Smooth muscle cell (in vitro differentiated cells): ENCODE measurements around the gene GID4. TPM values are rescaled to one million over a fixed set of nuclear protein-coding genes. Genes with fewer than 3 reads are reported as not detected.
A peak's percentile ranks its signal among the peaks of the same experiment; 100 is the strongest.

ENCODE experiments used
- DNase-seq: peaks from one replicate; lab custom pipeline; 2025; ENCODE audit not compliant: unreplicated experiment; lab: John Stamatoyannopoulos, UW
- H2AFZ ChIP-seq: fragments of 200-600 bp; sonication (generic); 2 replicates; pipeline ENCODE4 v1.6.0; 2016; ENCODE audit warnings: antibody characterized with exemption, low read depth, mild to moderate bottlenecking
- H3F3A ChIP-seq: fragments of 200-600 bp; sonication (generic); 2 replicates; pipeline ENCODE4 v1.6.0; 2017; ENCODE audit warnings: antibody characterized with exemption, low read depth
- H3K27ac ChIP-seq: fragments of 200-600 bp; sonication (generic); 2 replicates; pipeline ENCODE4 v1.5.1; 2016; ENCODE audit warnings: low read depth, mild to moderate bottlenecking
- H3K27me3 ChIP-seq: fragments of 200-600 bp; sonication (generic); 2 replicates; pipeline ENCODE4 v1.6.1; 2016; ENCODE audit warnings: low read depth, mild to moderate bottlenecking
- H3K36me3 ChIP-seq: fragments of 200-600 bp; sonication (generic); 2 replicates; pipeline ENCODE4 v1.5.1; 2016; ENCODE audit warnings: low read depth
- H3K4me1 ChIP-seq: fragments of 200-600 bp; sonication (generic); 2 replicates; pipeline ENCODE4 v1.5.1; 2016; ENCODE audit warnings: low read depth
- H3K4me2 ChIP-seq: fragments of 200-600 bp; sonication (generic); 2 replicates; pipeline ENCODE4 v1.6.0; 2016; ENCODE audit warnings: mild to moderate bottlenecking
- H3K4me3 ChIP-seq: fragments of 200-600 bp; sonication (generic); 2 replicates; pipeline ENCODE4 v1.5.1; 2016; ENCODE audit warnings: mild to moderate bottlenecking
- H3K79me2 ChIP-seq: fragments of 200-600 bp; sonication (generic); 2 replicates; pipeline ENCODE4 v1.6.0; 2016; ENCODE audit warnings: low read depth, mild to moderate bottlenecking
- H3K9ac ChIP-seq: fragments of 200-600 bp; sonication (generic); 2 replicates; pipeline ENCODE4 v1.6.0; 2016; ENCODE audit warnings: low read depth
- H3K9me3 ChIP-seq: fragments of 200-600 bp; sonication (generic); replicated peaks from 2 replicates; pipeline ENCODE4 v1.5.1; 2016; ENCODE audit warnings: low read depth
- H4K20me1 ChIP-seq: fragments of 200-600 bp; sonication (generic); 2 replicates; pipeline ENCODE4 v1.6.0; 2016; ENCODE audit warnings: low read depth
- WGBS: methylation state at CpG from one replicate; pipeline ENCODE4 v1.1.7; 2016; ENCODE audit warnings: low lambda C conversion rate; 5-methylcytosine and 5-hydroxymethylcytosine counted together
- polyA plus RNA-seq: library from polyadenylated mRNA; unstranded; fragments of >200 nt; fragmentation: Nextera tagmentation; extraction: Ambion mirVana; gene quantifications from 2 replicates; pipeline ENCODE4 v1.2.1, GENCODE V29; 2016
- total RNA-seq: library from RNA; depleted of rRNA; stranded (reverse); fragments of >200 nt; gene quantifications from 2 replicates; pipeline ENCODE4 v1.2.3, GENCODE V29; 2014
- TF ChIP-seq, protein P1 (sequence below): fragments of 200-600 bp; sonication (generic); IDR thresholded peaks from 2 replicates; pipeline ENCODE4 v1.5.1; 2017; ENCODE audit warnings: borderline replicate concordance, mild to moderate bottlenecking, antibody characterized with exemption; ENCODE audit not compliant: insufficient read depth, poor library complexity, severe bottlenecking

Gene GID4
- total and polyA plus RNA-seq, 2 experiments from 2014 or later: 6.1 to 7.7 TPM

DNA sequence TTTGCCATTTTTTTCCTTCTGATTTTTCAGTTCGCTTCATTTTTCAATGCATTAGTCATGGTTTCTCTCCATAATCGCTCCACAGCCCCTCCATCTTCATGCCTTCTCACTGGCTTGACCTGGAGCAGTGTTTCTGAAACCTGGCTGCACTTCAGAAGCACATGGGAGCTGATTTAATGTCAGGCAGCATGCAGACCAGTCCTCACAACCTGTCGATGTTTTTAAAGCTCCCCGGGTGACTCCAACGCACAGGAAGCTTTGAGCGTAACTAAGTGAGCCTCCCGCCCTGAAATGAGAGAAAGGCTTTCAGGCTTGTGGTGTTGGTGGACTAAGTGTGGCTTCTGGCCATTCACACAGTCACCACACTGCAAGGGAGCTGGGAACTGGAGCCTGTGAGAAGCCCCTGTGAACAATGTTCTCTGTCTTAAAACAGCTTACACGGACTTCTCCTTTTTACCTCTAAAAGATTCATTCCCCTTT lies 31.7 kb downstream of the GID4 start:
- no peaks in the 10 kb centered on the region for H3K9me3 ChIP-seq
- H3K27me3 ChIP-seq: no peaks in the 10 kb centered on the region
- H3K9ac ChIP-seq: no peak overlapping the region
- H3K4me1 ChIP-seq: peaks cover 8% of the 10 kb centered on the region
- DNase-seq: no peak
- WGBS: 42% methylated on average over 8 of the region's 8 CpGs
- H4K20me1 ChIP-seq: no peaks in the 10 kb centered on the region
- H3K4me2 ChIP-seq: peak overlapping the region; percentile 65
- H3K27ac ChIP-seq: no peak overlapping the region
- TF ChIP-seq, protein P1, sequence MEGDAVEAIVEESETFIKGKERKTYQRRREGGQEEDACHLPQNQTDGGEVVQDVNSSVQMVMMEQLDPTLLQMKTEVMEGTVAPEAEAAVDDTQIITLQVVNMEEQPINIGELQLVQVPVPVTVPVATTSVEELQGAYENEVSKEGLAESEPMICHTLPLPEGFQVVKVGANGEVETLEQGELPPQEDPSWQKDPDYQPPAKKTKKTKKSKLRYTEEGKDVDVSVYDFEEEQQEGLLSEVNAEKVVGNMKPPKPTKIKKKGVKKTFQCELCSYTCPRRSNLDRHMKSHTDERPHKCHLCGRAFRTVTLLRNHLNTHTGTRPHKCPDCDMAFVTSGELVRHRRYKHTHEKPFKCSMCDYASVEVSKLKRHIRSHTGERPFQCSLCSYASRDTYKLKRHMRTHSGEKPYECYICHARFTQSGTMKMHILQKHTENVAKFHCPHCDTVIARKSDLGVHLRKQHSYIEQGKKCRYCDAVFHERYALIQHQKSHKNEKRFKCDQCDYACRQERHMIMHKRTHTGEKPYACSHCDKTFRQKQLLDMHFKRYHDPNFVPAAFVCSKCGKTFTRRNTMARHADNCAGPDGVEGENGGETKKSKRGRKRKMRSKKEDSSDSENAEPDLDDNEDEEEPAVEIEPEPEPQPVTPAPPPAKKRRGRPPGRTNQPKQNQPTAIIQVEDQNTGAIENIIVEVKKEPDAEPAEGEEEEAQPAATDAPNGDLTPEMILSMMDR: no peak
- H3K4me3 ChIP-seq: no peak overlapping the region
- no peaks in the 10 kb centered on the region for H3K79me2 ChIP-seq
- H2AFZ ChIP-seq: peak overlapping the region; percentile 22
- H3F3A ChIP-seq: no peaks in the 10 kb centered on the region
- H3K36me3 ChIP-seq: no peaks in the 10 kb centered on the region

DNA sequence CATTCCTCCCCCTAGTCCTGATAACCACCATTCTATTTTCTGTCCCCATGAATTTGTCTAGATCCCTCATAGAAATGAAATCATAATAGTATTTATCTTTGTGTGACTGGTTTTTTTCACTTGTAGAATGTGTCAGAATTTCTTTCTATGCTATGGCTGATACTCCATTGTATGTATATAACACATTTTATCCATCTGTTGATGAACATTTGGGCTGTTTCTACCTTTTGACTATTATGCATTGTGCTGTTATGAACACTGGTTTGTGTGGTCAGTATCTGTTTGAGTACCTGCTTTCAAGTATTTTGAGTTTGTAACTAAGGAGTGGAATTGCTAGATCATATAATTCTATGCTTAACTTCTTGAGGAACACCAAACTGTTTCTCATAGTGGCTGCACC lies 32.5 kb downstream of the GID4 start:
- no peaks in the 10 kb centered on the region for H4K20me1 ChIP-seq
- no peak overlapping the region for H3K4me2 ChIP-seq
- DNase-seq: no peak
- no peaks in the 10 kb centered on the region for H3K36me3 ChIP-seq
- H3K27ac ChIP-seq: no peak overlapping the region
- no peaks in the 10 kb centered on the region for H3K9me3 ChIP-seq
- TF ChIP-seq, protein P1: no peak
- no peak overlapping the region for H2AFZ ChIP-seq
- H3K9ac ChIP-seq: no peak overlapping the region
- H3K4me1 ChIP-seq: peaks cover 8% of the 10 kb centered on the region
- no peaks in the 10 kb centered on the region for H3F3A ChIP-seq
- H3K79me2 ChIP-seq: no peaks in the 10 kb centered on the region
- H3K4me3 ChIP-seq: no peak overlapping the region
- no peaks in the 10 kb centered on the region for H3K27me3 ChIP-seq

DNA sequence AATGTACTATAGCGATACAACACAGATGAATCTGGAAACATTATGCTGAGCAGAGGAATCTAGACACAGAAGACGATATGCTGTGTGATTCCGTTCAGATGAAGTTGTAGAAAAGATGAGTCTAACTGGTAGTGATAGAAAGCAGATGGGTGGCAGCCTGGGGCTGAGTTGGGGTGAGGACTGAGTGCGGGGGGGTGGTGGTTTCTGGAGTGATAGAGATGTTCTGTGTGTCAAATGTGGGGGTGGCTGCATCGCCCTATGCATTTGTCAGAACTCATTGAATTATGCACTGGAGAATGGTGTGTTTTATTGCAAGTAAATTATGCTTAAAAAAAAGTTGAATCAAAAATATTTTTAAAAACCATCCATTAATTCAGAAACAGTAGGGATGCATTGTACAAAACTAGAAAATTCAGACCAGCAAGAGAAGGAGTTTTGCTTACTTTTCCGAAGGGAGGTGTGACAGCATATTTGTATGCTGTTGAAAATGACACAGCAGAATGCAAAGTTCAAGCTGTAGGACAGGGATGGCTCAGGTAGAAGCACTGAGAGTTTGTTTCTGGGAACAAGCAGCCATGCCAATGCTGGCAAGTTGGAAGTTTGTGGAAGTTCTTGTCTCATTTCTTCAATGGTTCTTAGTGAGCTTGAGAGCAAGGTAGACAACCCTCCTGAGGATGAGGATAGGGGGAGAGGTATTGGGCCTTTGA lies 35.5 kb downstream of the GID4 start:
- no peaks in the 10 kb centered on the region for H3K36me3 ChIP-seq
- H2AFZ ChIP-seq: no peak overlapping the region
- H3K27me3 ChIP-seq: no peaks in the 10 kb centered on the region
- no peak for DNase-seq
- no peak overlapping the region for H3K4me2 ChIP-seq
- peaks cover 8% of the 10 kb centered on the region for H3K4me1 ChIP-seq
- no peaks in the 10 kb centered on the region for H3F3A ChIP-seq
- H3K4me3 ChIP-seq: no peak overlapping the region
- 94% methylated on average over 6 of the region's 6 CpGs for WGBS
- H3K9ac ChIP-seq: no peak overlapping the region
- no peaks in the 10 kb centered on the region for H4K20me1 ChIP-seq
- no peak overlapping the region for H3K27ac ChIP-seq
- H3K9me3 ChIP-seq: no peaks in the 10 kb centered on the region
- TF ChIP-seq, protein P1: no peak
- H3K79me2 ChIP-seq: no peaks in the 10 kb centered on the region

DNA sequence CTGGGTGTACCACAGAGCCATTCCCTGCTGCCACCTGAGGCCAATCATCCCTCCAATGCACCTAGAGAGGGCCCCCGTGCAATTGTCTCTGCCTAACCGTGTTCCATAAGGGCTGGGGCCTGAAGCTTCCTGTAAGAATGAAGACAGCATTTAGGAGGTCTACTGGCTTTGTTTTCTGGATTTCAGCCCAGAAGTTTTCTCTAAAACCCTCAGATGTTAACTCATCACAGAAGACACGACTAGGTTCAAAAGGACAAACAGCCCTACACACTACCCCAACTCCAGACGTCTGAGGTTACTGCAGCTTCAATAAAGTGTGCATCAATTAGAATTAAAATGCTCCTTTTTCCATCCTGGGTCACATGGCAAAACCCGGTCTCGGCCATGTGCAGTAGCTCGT lies 37.7 kb downstream of the GID4 start:
- 84% methylated on average over 7 of the region's 7 CpGs for WGBS
- Histone ChIP-seq H2AFZ (no peak overlapping the region), H3F3A (no peaks in the 10 kb centered on the region), H3K4me2 (no peak overlapping the region), H3K27ac (no peak overlapping the region), H3K9ac (no peak overlapping the region), H3K4me1 (no peaks in the 10 kb centered on the region), H3K9me3 (no peaks in the 10 kb centered on the region), H4K20me1 (no peaks in the 10 kb centered on the region), H3K4me3 (no peak overlapping the region), H3K79me2 (no peaks in the 10 kb centered on the region), H3K36me3 (no peaks in the 10 kb centered on the region), H3K27me3 (no peaks in the 10 kb centered on the region)
- TF ChIP-seq, protein P1: no peak
- DNase-seq: no peak
